Suprapubic skin (tissue), 3 donors: Measurements from ENCODE around the gene DPYSL3.
A peak's percentile ranks its signal among the peaks of the same experiment; 100 is the strongest.

Experiments
- CTCF ChIP-seq, 2 donors: fragments of 200-600 bp in 1 of 2; fragments of 450-650 bp in 1 of 2; sonication (generic) in 1 of 2; IDR thresholded peaks; one replicate each; pipeline ENCODE4 v1.5.1; 2016 to 2019; ENCODE audit warnings: antibody characterized with exemption in 2 of 2, mild to moderate bottlenecking in 1 of 2, moderate library complexity in 1 of 2
- EP300 ChIP-seq: sonication (generic); formaldehyde crosslinking; IDR thresholded peaks from one replicate; pipeline ENCODE4 v1.6.1; 2017; ENCODE audit warnings: antibody characterized with exemption
- POLR2A ChIP-seq, 2 donors: fragments of 450-650 bp; IDR thresholded peaks; one replicate each; pipeline ENCODE4 v1.6.1; 2017; ENCODE audit warnings: antibody characterized with exemption in 2 of 2, mild to moderate bottlenecking in 2 of 2, moderate library complexity in 2 of 2

GRCh38 chr5:147558826-147559225 is 49.0 kb upstream of the DPYSL3 start:
- TF ChIP-seq POLR2A (IDR thresholded peaks at IDR 0.05) (no peak), CTCF (IDR thresholded peaks at IDR 0.05) (peak; percentile 34 to 45), EP300 (no peak)
